NOMO-1 treated with DMSO at 0.1 percent for 48 hours (cell line): Measurements from ENCODE around the gene ABCC3.

Experiments used
- DNase-seq: peaks from one replicate; lab custom pipeline; 2025; ENCODE audit not compliant: unreplicated experiment; lab: John Stamatoyannopoulos, UW

ABCC3 gene

GRCh38 chr17:50641357-50641756, 6.7 kb downstream of the ABCC3 start:
- DNase-seq = no peak

- DNase-seq = no peak
Observed at GRCh38 chr17:50642071-50642721, 7.5 kb downstream of the ABCC3 start.

GRCh38 chr17:50642722-50643656, 8.3 kb downstream of the ABCC3 start:
- DNase-seq = no peak

- DNase-seq = no peak
Observed at GRCh38 chr17:50645748-50646682, 11.3 kb downstream of the ABCC3 start.

GRCh38 chr17:50647187-50647586, 12.5 kb downstream of the ABCC3 start:
- no peak for DNase-seq

- no peak for DNase-seq
Observed at GRCh38 chr17:50649042-50649908, 14.6 kb downstream of the ABCC3 start.

- no peak for DNase-seq
Observed at GRCh38 chr17:50651661-50652060, 17.0 kb downstream of the ABCC3 start.

- DNase-seq = no peak
Observed at GRCh38 chr17:50653738-50654137, 19.1 kb downstream of the ABCC3 start.

GRCh38 chr17:50656509-50656908, 21.8 kb downstream of the ABCC3 start:
- DNase-seq = no peak

GRCh38 chr17:50657054-50657453, 22.4 kb downstream of the ABCC3 start:
- no peak for DNase-seq

- DNase-seq = no peak
Observed at GRCh38 chr17:50657627-50658026, 22.9 kb downstream of the ABCC3 start.

- no peak for DNase-seq
Observed at GRCh38 chr17:50658616-50659015, 23.9 kb downstream of the ABCC3 start.

- no peak for DNase-seq
Observed at GRCh38 chr17:50659179-50659578, 24.5 kb downstream of the ABCC3 start.

- DNase-seq = peak; percentile 7
Observed at GRCh38 chr17:50660042-50660886, 25.6 kb downstream of the ABCC3 start.

GRCh38 chr17:50660887-50661345, 26.2 kb downstream of the ABCC3 start:
- DNase-seq = no peak

- DNase-seq = no peak
Observed at GRCh38 chr17:50661348-50661747, 26.7 kb downstream of the ABCC3 start.

- DNase-seq = peak; percentile 80
Observed at GRCh38 chr17:50661795-50662391, 27.2 kb downstream of the ABCC3 start.

GRCh38 chr17:50662632-50663225, 28.0 kb downstream of the ABCC3 start:
- no peak for DNase-seq
